Hepatocyte (in vitro differentiated cells): ENCODE data around the gene ARAP3.

Experiments
- EZH2 ChIP-seq: fragments of 200-600 bp; sonication (generic); IDR thresholded peaks from 2 replicates; pipeline ENCODE4 v1.6.1; 2016; ENCODE audit warnings: antibody characterized with exemption, mild to moderate bottlenecking, borderline replicate concordance
- TF ChIP-seq, protein P1 (sequence below): fragments of 200-600 bp; sonication (generic); IDR thresholded peaks from 2 replicates; pipeline ENCODE4 v1.5.1; 2016; ENCODE audit warnings: antibody characterized with exemption, mild to moderate bottlenecking; ENCODE audit not compliant: poor library complexity

- TF ChIP-seq, protein P1, sequence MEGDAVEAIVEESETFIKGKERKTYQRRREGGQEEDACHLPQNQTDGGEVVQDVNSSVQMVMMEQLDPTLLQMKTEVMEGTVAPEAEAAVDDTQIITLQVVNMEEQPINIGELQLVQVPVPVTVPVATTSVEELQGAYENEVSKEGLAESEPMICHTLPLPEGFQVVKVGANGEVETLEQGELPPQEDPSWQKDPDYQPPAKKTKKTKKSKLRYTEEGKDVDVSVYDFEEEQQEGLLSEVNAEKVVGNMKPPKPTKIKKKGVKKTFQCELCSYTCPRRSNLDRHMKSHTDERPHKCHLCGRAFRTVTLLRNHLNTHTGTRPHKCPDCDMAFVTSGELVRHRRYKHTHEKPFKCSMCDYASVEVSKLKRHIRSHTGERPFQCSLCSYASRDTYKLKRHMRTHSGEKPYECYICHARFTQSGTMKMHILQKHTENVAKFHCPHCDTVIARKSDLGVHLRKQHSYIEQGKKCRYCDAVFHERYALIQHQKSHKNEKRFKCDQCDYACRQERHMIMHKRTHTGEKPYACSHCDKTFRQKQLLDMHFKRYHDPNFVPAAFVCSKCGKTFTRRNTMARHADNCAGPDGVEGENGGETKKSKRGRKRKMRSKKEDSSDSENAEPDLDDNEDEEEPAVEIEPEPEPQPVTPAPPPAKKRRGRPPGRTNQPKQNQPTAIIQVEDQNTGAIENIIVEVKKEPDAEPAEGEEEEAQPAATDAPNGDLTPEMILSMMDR: no peak
- TF ChIP-seq EZH2: no peak
Observed at GRCh38 chr5:141649972-141650371, 32.1 kb downstream of the ARAP3 start.
